T-helper 2 cell treated with Interferon-gamma antibody and Interleukin-4, amounts not matched to agents 100 ng/mL and 5 ng/mL, for 36 hours (primary cell): Measurements from ENCODE around the gene ANKRD10. TPM values are rescaled to one million over a fixed set of nuclear protein-coding genes. Genes with fewer than 3 reads are reported as not detected.

Experiments
- intact Hi-C: fragments of 100-400 bp; cut with micrococcal nuclease; formaldehyde crosslinking; loops from one replicate; pipeline ENCODE4 v1.15.1; 2023
- total RNA-seq: library from RNA; stranded (reverse); gene quantifications from 2 replicates; pipeline ENCODE4 v1.2.3, GENCODE V29; 2022

The ANKRD10 gene
- total RNA-seq, 1 donor from 2014 or later = 124 TPM

DNA sequence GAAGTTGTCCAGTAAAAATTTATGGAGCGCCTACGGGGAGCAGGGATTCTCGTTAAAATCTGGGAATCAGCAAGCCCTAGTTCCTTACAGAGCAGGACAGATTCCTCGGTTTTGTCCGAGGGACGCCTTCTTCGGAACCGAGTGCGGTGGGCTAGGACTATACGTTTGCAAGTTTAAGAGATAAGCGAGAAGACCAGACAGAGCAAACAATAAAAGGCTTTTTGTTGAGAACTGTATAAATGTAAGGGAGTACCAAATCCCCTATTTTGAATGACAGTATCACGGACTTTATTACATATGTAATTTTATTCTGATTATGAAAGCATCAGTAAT, 971 bp upstream of the ANKRD10 start:
- intact Hi-C loops = loop anchor here (1.0 to 10.0 kb wide), 6 partner anchors 49 to 355 kb away; partner anchors contain the start of genes NAXD and RAB20

DNA sequence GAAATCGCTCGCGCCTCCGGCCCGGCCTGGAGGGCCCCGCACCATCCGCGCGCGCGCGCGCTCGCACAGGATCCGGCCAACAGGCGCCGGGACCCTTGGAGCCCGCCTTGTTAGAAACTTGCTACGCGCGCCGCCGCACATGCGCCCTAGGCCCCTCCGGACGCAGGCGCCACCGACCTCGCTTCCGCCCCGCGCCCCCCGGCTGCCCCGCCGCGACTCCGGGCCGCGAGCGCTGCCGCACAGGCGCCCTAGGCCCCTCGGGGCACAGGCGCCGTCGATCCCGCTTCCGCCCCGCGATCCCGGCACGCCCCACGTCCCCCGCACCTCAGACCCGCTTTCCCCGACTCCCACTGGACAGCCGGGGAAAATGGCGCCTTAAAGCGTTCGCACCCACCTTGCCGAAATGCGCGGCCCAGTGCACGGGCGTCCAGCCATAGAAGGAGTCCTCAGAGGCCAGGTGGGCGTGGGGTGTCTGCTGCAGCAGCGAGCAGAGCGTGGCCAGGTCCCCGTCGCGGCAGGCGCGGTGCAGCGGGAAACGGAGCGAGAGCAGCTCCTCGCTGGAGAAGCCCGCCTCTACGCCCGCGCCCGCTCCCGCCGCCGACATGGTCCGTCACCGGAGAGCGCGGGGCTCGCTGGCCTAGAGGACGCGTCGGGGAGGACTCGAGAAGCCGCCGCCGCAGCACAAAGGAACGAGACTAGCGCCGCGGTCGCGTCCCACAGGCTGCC, 375 bp downstream of the ANKRD10 start:
- intact Hi-C loops = loop anchor here (1.0 to 10.0 kb wide), 8 partner anchors 51 to 1127 kb away; partner anchors contain the start of genes IRS2, NAXD and RAB20

DNA sequence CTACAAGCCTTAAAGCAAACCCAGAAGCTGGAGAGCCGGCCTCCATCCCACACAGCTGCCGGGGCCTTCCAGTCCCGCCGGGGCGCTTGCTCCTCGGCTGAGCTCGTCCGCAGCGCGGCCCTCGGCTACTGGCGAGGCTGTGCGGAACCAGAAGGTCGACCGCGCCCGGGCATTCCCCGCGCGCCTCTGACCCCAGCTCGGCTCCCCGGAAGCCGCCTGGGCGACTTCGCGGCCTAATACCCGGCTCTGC, 863 bp downstream of the ANKRD10 start:
- intact Hi-C loops = loop anchor here (2.0 to 10.0 kb wide), 5 partner anchors 133 to 1127 kb away; partner anchors contain the start of genes IRS2, NAXD and RAB20

DNA sequence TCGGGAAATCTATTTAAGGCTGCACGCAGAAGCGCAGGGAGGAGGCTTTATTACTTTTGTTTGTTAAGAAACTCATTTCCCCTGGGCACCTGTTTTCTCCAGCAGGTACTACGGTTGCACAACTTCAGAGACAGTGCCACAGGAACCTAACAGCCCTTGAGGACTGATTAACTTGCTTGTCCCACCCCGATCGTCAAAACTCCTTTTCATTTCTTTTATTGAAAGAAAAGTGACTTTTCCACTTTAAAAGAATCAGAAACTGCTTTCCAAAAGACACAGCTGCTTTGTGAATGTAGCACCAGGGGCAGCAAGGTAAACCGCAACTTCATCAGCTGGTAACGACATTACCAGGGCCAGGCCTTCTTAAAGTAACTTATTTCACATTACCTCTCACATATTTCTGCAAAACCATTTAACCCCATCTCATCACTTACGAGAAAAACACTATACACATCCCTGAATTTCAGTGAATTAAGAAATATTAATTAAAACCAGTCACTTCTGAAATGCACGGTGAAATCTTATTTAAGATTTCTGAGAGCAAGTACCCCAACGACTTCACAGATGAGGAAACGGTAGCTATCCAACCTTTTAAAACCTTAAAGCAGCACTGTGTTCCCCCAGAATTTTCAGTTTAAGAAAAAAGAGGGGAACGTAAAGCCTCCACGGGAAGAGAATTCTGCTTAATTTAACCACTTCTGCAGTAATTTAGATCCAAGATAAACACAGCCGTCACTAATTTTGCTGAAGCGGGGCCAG, 1.4 kb downstream of the ANKRD10 start:
- intact Hi-C loops = loop anchor here (2.0 to 10.0 kb wide), 5 partner anchors 134 to 1126 kb away; partner anchors contain the start of genes IRS2, NAXD and RAB20

DNA sequence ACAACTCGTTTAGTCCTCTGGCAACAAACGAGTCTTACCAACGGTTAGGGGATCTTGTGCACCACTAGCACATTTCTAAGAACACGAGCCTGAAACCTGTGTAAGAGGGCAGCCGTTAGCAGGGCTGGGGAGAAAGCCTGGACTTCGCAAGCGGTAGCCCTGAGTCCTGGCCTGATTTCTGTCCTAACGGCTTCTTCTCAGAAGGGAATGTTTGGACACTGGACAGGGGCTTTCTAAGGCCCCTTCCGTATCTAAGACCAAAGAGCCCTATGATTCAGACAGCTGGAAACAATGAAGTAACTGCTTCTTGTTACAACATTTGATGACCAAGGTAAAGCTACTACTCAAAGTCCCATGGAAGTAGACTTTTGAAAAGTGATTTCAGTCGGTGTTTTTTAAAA, 2.2 kb downstream of the ANKRD10 start:
- intact Hi-C loops = loop anchor here (5.0 to 10.0 kb wide), 3 partner anchors 135 to 1125 kb away; partner anchors contain the start of gene IRS2

DNA sequence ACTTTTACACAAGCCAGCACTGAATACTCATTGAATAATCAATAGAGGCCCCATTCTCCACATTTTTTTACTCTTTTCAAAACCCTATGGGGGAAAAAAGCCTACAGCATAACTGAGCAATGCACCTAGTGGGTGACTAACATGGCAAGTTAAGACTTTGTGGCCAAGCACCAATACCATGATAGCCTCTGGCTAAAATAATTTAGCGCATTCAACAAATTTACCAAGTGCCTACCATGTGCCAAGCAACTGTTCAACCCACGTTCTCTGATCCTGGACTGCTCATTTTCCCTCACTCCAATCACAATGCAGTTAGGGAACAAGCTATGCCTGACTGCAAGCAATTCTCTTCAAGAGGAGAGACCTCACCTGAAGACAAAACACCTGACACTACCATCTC, 3.0 kb downstream of the ANKRD10 start:
- intact Hi-C loops = loop anchor here (5.0 to 10.0 kb wide), 3 partner anchors 135 to 1125 kb away; partner anchors contain the start of gene IRS2

DNA sequence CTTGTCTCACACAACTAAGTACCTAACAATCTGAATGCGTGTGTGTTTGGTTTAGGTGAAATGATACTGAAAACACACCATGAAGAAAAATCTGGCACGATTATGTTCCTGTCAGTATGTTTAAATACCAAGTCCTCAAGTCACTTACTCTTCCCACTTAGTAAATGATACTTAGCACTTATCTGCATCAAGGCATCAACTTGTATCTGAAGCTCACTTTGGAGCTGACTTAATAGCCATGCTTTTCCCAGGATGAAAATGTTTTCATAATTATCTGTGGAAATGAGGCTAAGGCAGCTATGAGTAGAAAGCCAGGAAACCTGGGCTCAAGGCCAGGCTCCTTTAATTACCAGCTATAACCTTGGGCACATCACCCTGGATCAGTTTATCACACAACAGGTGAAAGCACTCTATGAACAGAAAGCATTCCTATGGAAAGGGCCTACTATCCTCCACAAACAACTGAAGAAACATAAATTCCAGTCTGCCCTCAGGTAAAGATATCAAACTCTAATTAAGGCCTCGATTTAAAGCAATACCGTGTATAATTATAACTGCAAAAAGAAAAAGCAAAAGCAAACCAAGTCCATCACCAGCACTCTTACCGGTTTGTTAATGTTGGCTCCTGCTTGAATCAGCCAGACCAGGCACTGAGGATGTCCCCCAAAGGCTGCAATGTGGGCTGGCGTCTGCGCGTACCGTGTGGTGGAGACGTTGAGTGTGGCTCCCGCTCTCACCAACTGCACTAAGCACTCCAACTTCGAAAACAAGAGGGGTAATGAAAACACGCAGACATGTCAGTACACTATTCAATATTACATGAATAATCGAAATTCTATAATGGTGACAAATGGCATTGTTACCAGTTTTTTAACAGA, 4.6 kb downstream of the ANKRD10 start:
- intact Hi-C loops = loop anchor here (5.0 to 10.0 kb wide), 3 partner anchors 137 to 1123 kb away; partner anchors contain the start of gene IRS2

DNA sequence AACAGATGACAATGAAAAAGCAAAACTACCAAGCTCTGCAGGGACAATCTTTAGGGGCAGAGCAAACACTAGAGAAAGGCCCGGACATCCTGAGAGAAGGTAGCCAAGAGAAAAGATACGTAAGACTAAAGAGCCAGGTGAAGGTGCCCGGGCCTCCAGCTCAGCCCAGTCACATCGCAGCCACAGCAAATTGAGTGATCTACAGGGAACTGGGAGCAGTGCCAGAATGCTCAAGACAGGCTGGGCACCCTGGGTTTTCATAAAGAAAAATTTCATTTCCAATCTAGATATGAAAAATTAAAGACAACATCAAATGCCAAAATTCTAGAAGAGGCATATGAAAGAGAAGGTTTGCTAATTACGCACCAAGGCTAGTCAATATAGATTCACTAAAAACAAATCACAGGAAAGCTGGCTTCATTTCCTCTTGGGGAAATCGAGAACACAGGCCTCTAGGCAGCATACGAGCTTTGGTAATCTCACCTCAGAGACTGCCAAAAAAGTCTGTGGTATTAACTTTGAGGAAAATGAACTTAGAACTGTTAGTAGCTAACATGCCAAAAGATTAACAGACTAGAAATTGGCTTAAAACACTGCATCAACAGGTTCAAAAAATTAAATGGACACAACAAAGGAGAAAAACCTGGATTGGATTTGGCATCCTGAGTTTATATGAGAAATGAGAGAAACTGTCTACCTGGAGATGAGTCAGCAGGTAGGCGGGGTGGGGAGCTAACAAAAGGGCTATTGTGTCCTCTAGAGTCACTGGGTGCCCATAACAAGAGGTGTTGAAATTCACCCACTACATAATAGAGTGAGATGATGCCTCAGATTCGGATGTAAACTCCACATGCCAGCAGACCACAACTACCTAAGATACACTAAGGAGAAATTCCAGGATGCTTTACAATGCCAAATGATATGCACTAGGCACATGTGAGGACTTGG, 6.6 kb downstream of the ANKRD10 start:
- intact Hi-C loops = no loop called here

DNA sequence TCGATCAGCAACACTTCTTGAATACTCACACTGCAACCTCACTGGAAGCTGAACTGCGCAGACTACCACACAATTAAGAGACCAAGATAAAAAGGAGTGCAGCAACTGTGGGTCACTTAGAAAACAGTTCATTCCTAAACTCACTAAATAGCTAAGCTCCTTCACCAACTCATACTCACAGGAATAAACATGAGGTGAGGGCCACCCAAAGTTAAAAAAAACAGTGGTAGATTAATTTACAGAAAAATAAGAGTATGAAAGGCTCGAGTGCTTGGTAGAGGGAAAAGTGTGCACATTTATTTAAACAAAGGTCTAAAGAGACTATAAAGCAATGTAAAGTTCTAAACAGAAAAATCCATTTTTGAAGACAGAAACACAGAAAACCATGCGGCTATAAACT, 7.6 kb downstream of the ANKRD10 start:
- intact Hi-C loops = no loop called here

DNA sequence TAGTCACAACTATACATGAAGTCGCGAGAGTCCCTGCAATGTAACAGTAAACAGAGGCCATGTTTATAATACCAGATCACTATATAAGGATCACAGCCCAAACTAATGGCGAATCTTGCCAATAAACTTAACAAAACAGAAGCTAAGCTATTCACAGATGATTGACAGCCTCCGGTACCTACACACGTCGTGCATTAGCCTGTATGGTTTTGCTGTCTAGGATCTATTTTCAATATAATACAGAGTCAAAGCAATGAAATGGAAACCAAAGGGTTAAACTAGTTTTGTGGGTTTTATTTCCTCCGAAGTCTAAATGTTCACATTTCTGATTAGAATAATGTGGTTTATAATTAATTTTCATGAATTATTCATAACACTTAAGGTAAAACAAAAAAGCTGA, 10.1 kb downstream of the ANKRD10 start:
- intact Hi-C loops = no loop called here

DNA sequence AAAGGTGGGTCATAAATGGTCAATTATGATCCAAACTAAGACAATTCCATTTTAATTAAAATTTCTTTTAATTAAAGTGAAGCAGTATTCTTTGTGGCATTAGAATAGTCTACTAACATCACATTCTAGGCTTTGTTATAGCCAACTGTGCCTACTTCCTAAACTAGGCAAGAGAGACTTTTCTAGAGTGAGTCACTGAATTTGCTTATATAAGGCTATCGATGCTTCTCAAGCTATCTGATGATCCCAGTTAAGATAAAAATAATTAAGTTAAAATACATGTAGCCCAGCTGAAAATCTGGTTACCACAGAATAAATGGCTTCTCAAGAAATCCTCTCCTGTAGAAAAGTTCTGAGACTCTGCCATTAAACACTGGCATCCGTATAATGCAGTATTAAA, 12.5 kb downstream of the ANKRD10 start:
- intact Hi-C loops = no loop called here

DNA sequence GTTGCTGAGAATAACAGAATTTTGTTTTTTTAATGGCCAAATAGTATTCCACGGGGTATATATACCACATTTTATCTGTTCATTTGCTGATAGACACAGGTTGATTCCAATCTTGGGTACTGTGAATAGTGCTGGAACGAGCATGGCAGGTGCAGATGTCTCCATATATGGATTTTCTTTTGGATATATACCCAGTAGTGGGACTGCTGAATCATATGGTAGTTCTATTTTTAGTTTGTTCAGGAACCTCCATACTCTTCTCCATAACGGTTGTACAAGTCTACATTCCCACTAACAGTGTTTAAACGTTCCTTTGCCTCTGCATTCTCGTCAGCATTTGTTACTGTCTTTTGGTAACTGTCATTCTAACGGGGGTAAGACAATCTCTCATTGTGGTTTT, 17.3 kb downstream of the ANKRD10 start:
- intact Hi-C loops = no loop called here

DNA sequence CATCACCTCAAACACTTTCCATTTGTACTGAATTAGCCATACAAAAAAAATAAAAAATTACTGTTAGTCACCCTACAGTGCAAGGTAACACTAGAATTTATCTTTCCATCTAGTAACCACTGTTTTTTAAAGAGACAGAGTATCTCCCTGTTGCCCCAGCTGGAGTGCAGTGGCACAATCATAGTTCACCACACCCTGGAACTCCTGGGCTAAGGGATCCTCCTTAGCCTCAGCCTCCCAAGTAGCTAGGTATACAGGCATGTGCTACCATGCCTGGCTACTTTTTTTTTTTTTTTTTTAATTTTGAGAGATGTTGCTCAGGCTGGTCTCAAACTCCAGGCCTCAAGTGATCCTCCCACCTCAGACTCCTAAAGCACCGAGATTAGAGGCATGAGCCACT, 17.9 kb downstream of the ANKRD10 start:
- intact Hi-C loops = no loop called here

DNA sequence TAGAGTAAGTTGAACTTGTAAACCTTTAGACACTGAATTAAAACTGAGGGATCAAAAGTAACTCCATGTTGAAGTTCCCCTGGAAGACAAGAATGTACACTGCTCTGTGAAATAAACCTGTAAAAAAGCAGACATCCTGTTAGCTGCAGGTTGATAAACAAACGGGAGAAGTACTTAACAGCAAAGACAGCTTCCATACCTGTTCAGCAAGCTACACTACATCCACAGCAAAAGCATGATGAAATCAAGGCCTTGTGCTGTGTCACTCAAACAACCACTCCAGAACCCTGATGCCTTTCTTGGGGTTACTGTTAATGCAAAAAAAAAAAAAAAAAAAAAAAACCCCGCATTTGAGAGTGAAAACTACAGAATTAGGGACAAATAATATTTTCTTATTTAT, 20.8 kb downstream of the ANKRD10 start:
- intact Hi-C loops = no loop called here

DNA sequence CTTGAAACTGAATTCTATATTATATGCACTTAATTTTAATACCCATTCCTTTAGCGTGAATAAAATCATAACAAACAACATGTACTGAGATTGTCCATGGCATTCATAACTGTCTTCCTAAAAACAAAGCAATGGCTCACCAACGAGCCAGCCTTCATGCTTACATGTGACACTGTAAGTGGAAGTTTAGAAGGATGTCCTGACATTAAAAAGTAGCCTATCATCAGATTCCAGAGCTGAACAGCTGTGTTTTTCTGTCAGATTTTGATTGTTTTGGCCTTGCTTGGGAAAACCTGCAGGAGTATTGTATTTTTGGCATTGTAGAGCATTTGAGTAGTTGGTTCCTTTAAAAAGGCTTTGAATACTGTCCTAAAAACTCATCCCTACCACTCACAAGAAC, 21.3 kb downstream of the ANKRD10 start:
- intact Hi-C loops = no loop called here

DNA sequence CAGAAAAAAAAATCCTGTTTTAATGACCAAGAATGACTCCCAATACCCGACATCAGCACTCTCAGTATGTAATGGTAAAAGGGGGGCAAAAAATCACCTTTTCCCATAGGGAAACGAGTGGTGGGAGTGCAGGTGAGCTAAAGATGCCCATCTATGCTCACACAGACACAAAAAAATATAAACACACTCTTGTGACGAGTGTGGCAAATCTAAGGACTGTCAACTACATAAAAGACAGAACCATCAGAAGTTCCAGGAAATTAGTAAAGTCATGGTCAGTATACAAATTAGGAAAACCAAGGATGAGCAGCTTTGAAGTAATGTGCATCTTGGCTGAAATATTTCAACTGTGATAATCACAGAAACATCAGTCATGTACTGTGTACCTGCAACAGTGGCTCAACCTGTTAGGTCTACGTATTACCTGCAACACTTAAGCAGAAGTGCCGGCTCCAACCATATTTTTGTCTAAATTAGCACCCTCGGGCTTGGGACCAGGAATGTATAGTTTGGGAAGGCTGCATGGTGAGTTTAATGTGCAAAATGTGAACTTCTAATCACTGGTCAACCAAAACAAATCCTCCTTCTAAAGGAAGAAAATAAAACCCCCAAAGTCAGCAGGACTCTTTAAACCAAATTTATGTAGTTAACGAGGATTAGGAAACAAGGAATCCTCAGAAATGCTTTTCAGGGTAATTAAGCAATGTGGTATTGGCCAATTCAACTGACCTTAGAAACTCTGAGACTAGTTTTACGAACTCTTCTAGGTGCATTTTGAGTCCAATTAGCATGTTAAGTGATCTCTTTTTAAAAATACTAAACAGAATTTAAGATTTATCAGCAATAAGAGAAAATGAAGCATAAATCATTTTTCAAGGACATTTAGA, 24.3 kb downstream of the ANKRD10 start:
- intact Hi-C loops = no loop called here

DNA sequence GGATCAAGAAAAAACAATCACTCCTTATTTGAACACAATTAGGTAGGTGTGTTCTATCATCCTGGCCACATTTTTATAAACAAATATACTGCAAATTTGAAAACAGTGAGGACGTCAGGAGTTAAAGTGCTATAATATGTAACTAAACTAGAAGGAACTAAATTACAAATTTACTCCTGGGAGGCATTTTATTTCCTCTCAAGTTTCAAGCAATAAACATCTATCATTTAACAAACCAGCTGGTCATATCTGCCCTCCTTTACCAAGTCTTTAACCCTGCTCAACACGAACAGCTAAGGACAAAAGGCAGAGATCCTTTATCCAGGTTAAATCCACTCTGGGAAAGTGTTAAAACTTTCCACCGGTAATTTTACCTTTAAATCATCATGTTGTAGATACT, 26.5 kb downstream of the ANKRD10 start:
- intact Hi-C loops = no loop called here

DNA sequence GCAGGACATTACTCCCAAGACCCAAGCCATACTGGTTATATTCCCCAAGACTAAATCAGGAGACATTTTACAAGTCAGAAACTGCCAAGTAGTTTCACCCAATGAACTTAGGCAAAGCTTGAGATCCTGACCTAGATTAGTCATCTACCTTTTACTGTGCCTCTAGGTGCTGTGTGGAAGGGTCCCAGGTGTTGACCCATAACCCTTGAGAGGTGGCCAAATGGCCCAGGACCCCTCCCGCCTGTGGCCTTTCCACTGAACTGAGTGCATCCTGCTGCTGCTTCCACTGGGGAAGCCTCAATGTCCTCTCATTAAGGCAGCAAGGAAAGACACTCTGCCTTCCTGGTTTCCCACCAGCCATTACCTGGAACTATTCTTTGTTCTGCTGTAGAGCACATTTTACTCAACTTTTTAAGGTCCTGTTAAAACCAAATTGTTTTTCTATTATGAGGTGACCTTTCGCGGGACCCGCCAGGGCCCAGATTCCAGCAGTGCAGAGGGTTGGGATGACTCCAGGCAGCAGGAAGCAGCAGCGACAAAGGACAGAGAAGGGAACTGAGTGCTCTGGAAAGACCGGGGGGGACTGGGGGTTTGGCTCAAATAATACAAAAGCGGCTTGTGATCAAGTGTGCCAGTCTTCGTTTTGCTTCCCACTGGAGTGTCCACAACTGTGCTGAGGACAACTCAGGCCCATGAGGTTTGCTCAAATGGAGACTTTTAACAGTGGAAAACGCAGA, 27.1 kb downstream of the ANKRD10 start:
- intact Hi-C loops = no loop called here
